ENCODE measurements around the gene ANKRD29. TPM values are rescaled to one million over a fixed set of nuclear protein-coding genes. Genes with fewer than 3 reads are reported as not detected.

Gene ANKRD29
- total RNA-seq, 4 donors from 2014 or later: 13.0 to 22.1 (median 16.8) TPM

GRCh38 chr18:23701544-23702064 lies 38.9 kb upstream of the ANKRD29 start:
- no peaks in the 10 kb centered on the region for H3K4me1 ChIP-seq
- WGBS, 2 donors: 90 to 93% methylated on average over 8 of the region's 8 CpGs
- H3K4me3 ChIP-seq: no peak overlapping the region
- TF ChIP-seq, protein P1, sequence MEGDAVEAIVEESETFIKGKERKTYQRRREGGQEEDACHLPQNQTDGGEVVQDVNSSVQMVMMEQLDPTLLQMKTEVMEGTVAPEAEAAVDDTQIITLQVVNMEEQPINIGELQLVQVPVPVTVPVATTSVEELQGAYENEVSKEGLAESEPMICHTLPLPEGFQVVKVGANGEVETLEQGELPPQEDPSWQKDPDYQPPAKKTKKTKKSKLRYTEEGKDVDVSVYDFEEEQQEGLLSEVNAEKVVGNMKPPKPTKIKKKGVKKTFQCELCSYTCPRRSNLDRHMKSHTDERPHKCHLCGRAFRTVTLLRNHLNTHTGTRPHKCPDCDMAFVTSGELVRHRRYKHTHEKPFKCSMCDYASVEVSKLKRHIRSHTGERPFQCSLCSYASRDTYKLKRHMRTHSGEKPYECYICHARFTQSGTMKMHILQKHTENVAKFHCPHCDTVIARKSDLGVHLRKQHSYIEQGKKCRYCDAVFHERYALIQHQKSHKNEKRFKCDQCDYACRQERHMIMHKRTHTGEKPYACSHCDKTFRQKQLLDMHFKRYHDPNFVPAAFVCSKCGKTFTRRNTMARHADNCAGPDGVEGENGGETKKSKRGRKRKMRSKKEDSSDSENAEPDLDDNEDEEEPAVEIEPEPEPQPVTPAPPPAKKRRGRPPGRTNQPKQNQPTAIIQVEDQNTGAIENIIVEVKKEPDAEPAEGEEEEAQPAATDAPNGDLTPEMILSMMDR (IDR thresholded peaks at IDR 0.05): no peak
- no peak for TF ChIP-seq POLR2A (IDR thresholded peaks at IDR 0.05)
- no peak overlapping the region for H3K27ac ChIP-seq
- peaks cover 0 to 4% (median 0%) of the 10 kb centered on the region in 4 donors for H3K9me3 ChIP-seq
- no peaks in the 10 kb centered on the region for H3K36me3 ChIP-seq
- no peak for DNase-seq (ENCODE audit: low spot score in 2 of 2)
- H3K27me3 ChIP-seq: no peaks in the 10 kb centered on the region

DNA sequence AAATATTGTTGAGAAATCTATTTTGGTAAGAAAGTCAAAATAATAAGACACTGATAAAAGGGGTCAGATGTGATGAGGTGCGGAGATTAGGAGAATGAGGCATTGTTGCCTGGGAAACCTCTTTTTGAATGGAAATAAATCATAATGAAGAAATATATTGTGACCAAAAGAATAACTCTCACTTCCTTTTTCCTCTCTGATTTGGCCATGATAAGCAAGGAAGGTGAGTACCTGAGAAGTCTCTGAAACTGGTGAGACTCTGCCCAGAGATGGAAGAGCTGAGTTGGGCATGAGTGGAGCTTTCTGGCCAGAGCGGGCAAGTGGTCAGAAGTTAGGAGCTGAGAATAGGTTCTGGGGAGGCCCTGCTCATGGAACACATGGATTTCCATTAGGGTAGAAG lies 38.3 kb upstream of the ANKRD29 start:
- H3K27ac ChIP-seq: no peak overlapping the region
- no peak for TF ChIP-seq POLR2A (IDR thresholded peaks at IDR 0.05)
- TF ChIP-seq, protein P1 (IDR thresholded peaks at IDR 0.05): no peak
- no peak for TF ChIP-seq EP300 (IDR thresholded peaks at IDR 0.05)
- H3K4me1 ChIP-seq: no peaks in the 10 kb centered on the region
- no peak overlapping the region for H3K4me3 ChIP-seq
- DNase-seq (ENCODE audit: low spot score in 2 of 2): no peak
- H3K36me3 ChIP-seq: no peaks in the 10 kb centered on the region
- H3K9me3 ChIP-seq: no peaks in the 10 kb centered on the region
- WGBS, 2 donors: 72 to 76% methylated on average over 2 of the region's 2 CpGs
- H3K27me3 ChIP-seq: no peaks in the 10 kb centered on the region

DNA sequence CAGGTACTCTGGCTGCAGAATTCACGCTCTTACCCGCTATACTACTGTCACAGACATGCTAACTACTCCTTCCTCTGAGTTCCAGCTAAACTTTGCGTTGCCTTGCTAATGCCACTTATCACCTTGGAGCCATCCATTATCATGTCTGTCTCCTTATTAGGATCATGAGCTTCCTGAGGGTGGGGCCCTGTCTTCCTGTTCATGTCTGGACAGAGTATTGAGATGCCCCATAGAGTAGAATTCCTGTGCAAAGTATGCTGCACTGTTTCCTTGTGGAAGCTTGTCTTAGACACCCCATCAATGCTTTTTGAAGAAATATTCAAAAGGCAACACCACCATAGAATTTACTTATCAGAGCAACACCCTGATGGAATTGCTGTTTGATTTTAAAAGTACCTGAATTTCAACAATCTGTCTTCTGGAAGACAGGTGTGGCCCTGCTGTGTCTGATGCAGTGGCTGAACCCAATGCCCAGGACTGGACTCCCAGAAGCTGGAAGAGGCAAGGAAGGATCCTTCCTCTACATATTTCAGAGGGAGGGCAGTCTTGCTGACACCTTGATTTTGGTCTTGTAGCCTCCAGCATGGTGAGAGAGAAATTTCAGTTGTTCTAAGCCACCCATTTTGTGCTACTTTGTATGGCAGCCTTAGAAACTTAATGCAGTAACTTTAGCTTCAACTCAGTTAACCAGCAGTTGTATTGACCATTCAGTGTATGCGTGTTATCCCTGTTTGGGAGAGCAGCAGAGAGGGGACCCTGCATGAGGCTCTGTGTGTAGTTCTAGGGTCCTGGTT lies 32.1 kb upstream of the ANKRD29 start:
- Histone ChIP-seq H3K36me3 (no peaks in the 10 kb centered on the region), H3K27me3 (peaks cover 0 to 6% of the 10 kb centered on the region in 2 donors), H3K27ac (no peak overlapping the region), H3K9me3 (no peaks in the 10 kb centered on the region), H3K4me1 (peaks cover 0 to 11% (median under 1%) of the 10 kb centered on the region in 4 donors), H3K4me3 (no peak overlapping the region)
- no peak for TF ChIP-seq EP300 (IDR thresholded peaks at IDR 0.05)
- TF ChIP-seq, protein P1 (IDR thresholded peaks at IDR 0.05): no peak
- TF ChIP-seq POLR2A (IDR thresholded peaks at IDR 0.05): no peak
- DNase-seq (ENCODE audit: low spot score in 2 of 2): no peak
- WGBS, 2 donors: 89 to 95% methylated on average over 4 of the region's 4 CpGs

DNA sequence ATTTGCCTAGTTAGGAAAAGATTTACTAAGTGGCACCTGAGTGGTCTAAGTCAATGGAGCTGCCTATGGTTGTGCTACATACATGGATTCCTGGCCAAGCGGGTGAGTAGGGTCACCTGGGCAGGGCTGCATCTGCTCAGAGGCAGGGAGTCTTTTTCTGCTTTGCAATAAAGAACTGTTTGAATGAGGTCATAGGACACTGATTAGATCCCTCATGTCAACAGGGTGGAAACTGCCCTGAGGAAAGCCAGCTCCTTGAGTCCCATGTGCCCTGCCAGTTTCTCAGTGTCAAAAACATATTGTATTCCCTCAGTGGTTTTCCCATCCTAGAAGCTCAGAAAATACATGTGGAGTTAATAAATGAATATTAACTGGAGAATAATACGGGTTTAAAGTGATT lies 31.1 kb upstream of the ANKRD29 start:
- peaks cover 0 to 11% of the 10 kb centered on the region in 2 donors for H3K27me3 ChIP-seq
- H3K4me1 ChIP-seq: peaks cover 0 to 21% (median 3%) of the 10 kb centered on the region in 4 donors
- no peak overlapping the region for H3K4me3 ChIP-seq
- H3K9me3 ChIP-seq: no peaks in the 10 kb centered on the region
- no peak for DNase-seq (ENCODE audit: low spot score in 2 of 2)
- TF ChIP-seq POLR2A (IDR thresholded peaks at IDR 0.05) (no peak), EP300 (IDR thresholded peaks at IDR 0.05) (no peak)
- TF ChIP-seq, protein P1 (IDR thresholded peaks at IDR 0.05): no peak
- no peaks in the 10 kb centered on the region for H3K36me3 ChIP-seq
- 91 to 96% methylated on average over 2 of the region's 2 CpGs for WGBS, 2 donors
- H3K27ac ChIP-seq: no peak overlapping the region

- TF ChIP-seq POLR2A (IDR thresholded peaks at IDR 0.05) (no peak), EP300 (IDR thresholded peaks at IDR 0.05) (no peak)
- TF ChIP-seq, protein P1 (IDR thresholded peaks at IDR 0.05): no peak
- H3K27ac ChIP-seq: peak overlapping the region in 3 of 4 donors; percentile 14 to 88 (median 84)
Measured at GRCh38 chr18:23690505-23691068, 27.9 kb upstream of the ANKRD29 start.

More at GRCh38 chr18:23690505-23691068, 27.9 kb upstream of the ANKRD29 start:
- Histone ChIP-seq H3K4me3 (peak overlapping the region; percentile 53 to 80 (median 54)), H3K36me3 (no peaks in the 10 kb centered on the region), H3K27me3 (peaks cover 0 to 16% of the 10 kb centered on the region in 2 donors), H3K4me1 (peaks cover 0 to 25% (median 4%) of the 10 kb centered on the region in 4 donors), H3K9me3 (no peaks in the 10 kb centered on the region)
- no peak for DNase-seq (ENCODE audit: low spot score in 2 of 2)
- 67 to 69% methylated on average over 21 of the region's 21 CpGs for WGBS, 2 donors
